GM10847 (cell line): Measurements from ENCODE around the gene IGSF21.

ENCODE experiments used
- POLR2A ChIP-seq: IDR thresholded peaks from 2 replicates; pipeline ENCODE4 v1.6.1; 2011; ENCODE audit not compliant: insufficient read length; ENCODE audit errors: extremely low read depth

IGSF21 gene

DNA sequence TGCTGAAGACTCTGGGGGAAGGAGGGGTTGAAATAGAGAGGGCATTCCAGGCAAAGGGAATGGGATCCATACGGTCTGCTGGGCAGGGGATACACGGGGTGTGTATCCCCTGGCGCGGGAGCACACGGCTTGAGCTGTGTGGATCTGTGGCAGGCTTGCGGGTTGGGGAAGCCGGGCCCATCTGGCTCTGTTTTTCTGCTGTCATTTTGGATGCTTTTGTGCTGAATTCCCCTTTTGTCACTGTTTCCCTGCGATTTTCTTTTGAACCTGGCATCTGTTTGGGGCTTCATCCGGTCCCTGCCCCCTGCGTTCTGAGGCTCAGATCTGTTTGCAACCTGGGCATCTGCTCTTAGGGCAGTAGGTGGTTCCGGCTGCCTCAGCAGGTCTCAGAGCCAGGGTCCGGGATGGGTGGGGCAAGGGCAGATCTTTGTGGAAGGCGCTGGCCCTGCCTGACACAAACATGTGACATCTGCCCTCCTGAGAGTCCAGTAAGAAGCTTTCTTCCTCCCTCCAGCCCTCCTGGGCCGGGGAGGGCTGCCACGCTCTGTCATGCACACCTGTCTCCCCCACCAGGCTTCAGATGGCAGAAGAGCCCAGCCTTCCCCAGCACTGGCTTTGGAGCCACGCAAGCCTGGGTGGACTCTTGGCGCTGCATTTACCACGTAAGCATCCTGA lies 84.0 kb downstream of the IGSF21 start:
- no peak for TF ChIP-seq POLR2A

DNA sequence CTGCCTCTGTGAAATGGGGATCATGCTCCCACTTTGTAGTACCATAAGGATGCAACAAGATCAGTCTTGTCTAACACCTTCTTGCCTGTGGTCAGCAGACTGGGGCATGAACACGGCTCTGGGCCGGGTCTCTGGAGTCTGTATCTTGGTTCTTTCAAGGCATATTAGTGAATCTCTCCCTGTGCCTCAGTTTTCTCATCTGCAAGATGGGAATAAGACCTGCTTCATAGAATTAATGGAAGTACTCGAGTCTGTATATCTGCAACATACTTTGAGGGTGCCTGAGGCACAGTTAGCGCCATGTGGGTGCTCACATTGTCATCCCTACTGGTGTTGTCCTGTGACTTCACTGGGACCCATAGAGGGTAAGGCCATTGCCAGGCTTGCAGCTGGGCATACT lies 84.6 kb downstream of the IGSF21 start:
- no peak for TF ChIP-seq POLR2A

DNA sequence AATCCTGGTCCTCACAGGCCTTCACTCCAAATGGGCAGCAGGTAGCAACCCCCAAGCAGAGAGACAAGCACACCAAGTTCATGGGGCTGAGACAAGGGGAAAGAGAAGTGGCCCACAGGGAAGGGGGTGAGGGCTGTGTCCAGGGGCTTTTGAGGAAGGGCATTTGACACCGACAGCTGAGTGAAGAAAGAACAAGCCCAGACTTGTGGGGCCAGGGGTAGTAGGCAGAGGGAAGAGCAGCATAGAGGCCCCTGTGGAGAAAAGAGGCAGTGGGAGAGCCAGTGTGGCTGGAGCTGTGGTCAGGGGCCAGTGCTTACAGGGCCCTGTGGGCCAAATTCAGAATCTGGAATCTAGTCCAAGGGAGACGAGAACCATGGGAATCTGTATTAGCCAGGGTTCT lies 85.4 kb downstream of the IGSF21 start:
- TF ChIP-seq POLR2A: no peak

DNA sequence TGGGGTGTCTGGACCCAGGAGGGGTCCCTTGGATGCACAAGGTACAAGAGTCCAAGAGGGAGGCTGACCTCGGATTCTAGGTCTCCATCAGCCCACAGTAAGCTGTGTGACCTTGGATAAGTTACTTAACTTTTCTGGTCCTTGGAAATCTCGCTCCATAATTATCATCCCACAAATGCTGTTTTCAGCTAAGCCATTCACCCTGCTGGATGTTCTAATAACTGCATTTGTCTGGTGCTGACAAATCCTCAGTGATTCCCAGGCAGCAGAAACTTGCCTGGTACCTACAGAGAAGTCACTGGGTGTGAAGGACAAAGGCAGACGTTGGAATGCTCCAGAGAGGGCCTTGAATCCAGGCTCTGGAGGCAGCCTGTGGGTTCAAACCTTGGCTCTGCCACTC lies 89.7 kb downstream of the IGSF21 start:
- no peak for TF ChIP-seq POLR2A

DNA sequence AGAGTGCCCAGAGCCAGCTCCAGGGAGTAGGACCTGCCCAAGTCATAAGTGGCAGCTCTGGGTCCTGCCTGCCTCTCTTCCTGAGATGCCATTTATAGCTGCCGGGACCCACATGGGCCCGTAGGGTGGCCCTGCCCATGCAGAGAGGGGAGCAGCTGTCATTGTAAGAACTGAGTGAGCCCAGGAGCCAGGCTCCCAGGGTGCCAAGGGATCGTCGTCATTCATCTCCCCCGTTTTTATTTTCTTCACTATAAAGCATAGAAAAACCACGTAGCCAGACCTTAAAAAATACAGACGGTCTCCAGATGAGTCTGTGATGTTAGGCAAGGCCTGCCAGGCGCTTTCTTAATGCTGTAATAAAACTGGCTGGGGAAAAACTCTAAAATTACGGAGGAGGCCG lies 90.7 kb downstream of the IGSF21 start:
- TF ChIP-seq POLR2A: no peak

DNA sequence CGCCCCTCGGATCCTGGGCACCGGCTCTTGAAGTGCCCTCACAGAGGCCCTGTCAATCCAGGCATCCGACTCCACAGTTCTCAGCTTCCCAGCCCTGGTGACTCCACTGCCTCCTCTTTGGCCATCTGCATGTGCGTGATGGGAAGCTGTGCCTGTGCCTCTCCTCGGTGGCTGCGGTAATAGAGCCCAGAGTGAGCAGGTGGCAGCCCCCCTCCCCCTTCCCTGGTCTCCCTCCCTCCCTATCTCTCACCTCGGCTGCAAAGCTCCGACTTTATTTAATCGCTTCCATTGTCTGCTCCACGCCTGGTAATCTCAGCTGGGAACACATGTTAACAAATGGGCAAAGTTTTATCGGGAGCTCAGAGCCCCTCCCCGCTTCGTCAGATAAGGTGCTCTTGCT lies 91.9 kb downstream of the IGSF21 start:
- no peak for TF ChIP-seq POLR2A

DNA sequence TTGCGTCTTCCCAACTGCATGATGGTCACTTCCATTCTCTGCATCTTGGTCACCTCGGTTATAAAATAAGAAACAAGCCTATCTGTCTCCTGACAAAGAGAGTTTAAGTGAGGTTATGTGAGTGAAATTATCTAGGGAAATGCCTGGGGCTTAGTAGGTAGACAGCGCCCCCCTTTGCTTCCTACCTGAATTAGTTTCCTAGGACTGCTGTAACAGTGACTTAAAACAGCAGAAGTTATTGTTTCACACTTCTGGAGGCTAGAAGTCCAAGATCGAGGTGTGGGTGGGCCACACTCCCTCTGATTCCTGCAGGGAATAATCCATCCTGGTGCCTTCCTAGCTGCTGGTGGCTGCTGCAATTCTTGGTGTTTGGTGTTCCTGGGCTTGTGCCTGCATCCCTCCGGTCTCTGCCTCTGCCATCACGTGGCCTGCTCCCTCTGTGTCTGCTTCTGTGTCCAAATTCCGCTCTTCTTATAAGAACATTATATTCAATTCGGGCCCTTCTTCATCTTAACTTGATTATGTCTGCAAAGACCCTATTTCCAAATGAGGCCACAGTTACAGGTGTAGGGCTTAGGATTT lies 92.6 kb downstream of the IGSF21 start:
- TF ChIP-seq POLR2A: no peak

DNA sequence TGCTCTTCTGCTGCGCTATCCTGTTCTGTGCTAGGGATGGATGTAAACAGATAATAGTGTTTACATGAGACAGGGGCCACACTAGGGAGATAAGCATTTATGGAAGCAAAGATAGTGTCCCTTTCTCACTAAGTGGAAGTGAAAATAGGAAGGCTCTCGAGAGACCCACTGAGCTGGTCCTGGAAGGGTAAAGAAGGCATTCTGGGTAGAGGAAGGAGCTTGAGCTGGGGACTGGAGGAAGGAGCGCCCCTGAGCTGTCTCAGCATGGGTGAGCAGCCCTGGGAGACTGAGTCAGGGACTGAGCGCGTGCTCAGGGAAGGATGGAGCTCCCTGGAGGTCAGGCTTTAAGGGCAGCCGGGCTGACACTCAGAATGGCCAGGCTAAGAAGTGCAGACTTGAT lies 93.3 kb downstream of the IGSF21 start:
- no peak for TF ChIP-seq POLR2A

DNA sequence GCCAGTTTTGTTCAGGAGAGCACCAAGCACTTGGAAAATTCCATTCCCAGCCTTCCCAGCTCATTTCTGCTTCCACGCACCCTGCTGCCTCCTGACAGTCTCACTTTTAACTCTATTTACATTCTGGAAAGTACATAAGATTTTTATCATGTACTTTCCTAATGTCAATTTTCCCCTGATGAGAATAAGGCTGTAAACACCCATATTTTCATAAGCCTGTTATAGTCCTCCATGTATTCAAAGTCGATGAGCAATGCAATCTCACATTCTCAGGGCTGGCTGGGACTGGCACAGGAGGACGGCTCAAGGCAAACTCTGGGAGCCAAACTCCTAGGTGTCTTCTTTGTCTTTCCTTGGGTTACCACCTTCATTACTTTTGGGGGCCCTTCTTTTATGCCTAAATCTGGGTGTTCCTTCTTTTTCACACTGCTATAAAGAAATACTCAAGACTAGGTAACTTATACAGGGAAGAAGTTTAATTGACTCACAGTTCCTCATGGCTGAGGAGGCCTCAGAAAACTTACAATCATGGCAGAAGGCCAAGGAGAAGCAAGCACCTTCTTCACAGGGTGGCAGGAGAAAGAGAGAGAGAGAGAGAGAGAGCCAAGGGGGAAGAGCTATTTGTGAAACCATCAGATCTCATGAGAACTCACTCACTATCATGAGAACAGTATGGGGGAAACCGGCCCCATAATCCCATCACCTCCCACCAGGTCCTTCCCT lies 94.6 kb downstream of the IGSF21 start:
- no peak for TF ChIP-seq POLR2A

DNA sequence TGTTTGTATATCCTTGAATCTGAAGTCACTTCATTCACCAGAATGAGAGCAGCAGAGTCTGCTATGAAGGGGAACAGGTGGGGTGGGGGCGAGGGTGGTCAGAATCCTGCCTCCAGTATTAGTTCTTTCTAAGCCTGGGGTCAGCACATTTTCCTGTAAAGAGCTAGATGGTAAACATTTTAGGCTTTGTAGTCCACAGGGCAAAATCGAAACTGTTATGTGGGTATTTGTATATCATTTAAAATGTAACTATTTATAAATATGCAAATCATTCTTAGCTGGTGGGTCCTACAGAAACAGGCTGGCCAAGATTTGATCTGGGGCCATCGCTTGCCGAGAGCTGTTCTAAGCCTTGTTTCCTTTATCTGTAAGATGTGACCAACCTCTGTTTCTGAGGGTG lies 96.0 kb downstream of the IGSF21 start:
- TF ChIP-seq POLR2A: no peak

DNA sequence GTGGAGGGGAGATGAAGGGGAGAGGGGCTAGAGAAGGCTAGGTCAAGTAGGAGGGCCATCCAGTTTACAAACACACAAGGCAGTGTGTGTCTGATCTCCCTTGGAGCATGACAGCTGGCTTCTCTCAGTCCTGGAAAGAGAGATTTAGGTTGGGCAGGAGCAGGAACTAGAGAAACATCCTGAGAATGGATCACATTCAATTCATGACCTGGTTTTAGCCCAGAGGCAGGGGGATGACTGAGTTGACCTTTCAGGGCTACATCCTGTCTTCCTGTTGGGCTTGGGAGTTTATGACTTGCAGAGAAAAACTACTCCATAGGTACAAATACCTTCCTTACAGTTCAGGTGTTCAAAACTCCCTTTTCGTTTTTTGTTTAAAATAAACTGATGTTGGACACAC lies 97.0 kb downstream of the IGSF21 start:
- no peak for TF ChIP-seq POLR2A

DNA sequence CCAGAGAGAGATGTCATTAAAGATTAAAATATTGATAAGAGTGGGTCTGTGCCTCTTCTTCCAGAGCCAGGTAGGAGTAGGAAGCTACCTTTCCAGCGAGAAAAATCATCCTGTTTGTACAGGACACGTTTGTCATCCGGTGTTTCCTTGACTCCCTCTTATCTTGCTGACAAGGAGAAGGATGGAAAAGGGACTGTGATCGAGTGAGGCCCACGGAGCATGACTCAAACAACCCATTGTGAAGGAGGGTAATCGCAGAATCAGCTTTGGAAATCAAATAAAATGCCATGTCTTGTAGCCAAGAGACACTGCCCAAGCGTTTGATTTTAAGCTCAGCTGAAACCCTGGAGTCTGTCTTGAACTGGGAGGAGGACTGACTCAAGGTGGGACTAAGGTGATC lies 97.7 kb downstream of the IGSF21 start:
- no peak for TF ChIP-seq POLR2A

DNA sequence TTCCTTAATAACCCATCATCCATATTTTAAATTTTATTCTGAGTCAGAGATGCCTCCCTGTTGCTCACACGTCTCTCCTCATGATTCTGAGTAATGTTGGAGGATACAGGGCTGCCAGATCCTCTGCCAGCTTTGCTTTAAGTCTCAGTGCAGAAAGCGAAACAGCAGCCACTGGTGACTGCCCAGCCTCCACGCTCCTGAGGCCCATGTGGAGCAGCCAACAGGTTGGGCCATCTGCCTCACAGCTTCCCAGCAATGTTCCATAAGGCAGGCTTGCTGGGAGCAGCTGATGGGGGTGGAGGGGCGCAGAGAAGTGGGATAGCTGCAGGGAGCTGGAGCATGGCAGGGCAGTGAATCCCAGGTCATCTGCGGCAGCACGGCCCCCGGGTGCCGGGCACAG lies 104.2 kb downstream of the IGSF21 start:
- no peak for TF ChIP-seq POLR2A

DNA sequence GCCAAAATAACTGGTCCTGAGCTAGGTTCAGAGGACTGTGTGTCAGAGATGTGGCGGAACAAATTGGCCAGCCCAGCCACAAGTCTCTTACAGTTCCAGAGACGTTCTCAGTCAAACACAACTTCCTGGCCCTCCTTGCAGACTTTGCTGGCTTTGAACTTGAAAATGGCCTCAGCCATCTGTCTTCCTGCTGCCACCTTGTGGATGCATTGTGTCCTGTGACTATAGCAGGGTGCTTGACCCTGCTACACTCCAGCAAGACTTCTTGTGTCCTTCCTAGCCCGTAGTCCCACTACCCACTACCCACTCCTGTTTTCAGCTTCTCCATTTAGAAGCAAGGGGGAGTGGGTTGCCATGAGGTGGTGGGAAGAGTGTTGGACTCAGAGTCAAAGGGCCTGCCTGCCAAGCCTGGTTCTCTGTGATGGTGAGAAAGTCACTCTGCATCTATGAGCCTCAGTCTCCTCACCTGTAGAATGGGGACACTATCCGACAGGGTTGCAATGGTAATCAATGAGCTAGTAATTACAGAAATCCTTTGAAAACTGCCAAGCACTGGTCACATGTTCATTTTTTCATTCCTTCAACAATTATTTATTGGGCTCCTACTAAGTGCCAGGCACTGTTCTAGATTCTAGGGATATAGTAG lies 109.9 kb downstream of the IGSF21 start:
- TF ChIP-seq POLR2A: no peak

DNA sequence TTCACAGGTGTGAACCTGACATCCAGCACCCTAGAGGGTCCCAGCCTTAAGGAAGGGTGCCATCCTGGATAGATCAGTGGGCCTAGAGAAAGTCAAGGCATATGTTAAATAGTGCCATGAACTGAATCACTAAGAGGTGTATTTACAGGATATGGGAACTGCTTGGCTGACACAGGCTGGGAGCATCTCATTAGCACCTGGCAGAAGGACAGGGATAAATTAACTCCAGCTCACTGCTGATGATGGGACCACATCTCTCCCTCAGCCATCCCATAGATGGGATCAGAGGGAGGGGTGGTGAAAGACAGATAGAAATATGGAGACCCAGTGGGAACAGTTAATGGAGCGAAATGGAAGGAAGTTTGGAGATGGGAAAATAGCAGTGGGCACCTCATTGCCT lies 122.0 kb downstream of the IGSF21 start:
- TF ChIP-seq POLR2A: no peak

DNA sequence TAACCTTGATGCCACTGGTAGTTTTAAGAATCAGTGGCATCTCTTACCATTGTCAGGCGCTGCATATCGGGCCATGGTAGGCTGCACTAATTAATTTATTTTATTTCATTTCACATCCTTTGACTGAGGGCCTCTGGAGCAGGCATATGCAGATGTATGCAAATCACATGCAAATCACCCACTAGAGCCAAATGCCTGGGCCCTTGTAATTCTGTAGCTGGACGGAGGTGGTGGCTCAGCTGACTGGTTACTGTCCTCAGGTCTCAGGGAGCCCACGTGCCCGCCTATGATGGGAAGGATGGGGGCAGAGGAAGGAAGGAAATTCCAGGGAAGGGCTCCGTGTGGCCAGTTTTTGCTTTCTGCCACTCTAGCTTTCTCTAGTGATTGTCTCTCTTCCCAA lies 122.7 kb downstream of the IGSF21 start:
- TF ChIP-seq POLR2A: no peak
